Karpas-422 (cell line): ENCODE measurements around the gene PCDHGB7. TPM values are rescaled to one million over a fixed set of nuclear protein-coding genes. Genes with fewer than 3 reads are reported as not detected.
"Not testable (repeated sequence)": the region's sequence is repeated elsewhere in the genome, so short reads cannot be mapped to it uniquely, and the experiment has no call there.

Experiments
- DNase-seq: peaks from one replicate; pipeline ENCODE4 v3.0.0-alpha.2; 2015
- H2AFZ ChIP-seq: fragments of 200-600 bp; sonication (generic); 2 replicates; pipeline ENCODE4 v1.6.1; 2014; ENCODE audit warnings: antibody characterized with exemption, low read length, mixed read lengths
- H3K27ac ChIP-seq: fragments of 200-600 bp; sonication (generic); 2 replicates; pipeline ENCODE4 v1.5.1; 2014; ENCODE audit warnings: mild to moderate bottlenecking, low read length, moderate library complexity
- H3K27me3 ChIP-seq: fragments of 200-600 bp; sonication (generic); 2 replicates; pipeline ENCODE4 v1.6.1; 2014; ENCODE audit warnings: low read length, mixed read lengths
- H3K36me3 ChIP-seq: fragments of 200-600 bp; sonication (generic); 2 replicates; pipeline ENCODE4 v1.6.1; 2014; ENCODE audit warnings: low read length, mixed read lengths; ENCODE audit not compliant: insufficient read depth
- H3K4me1 ChIP-seq: fragments of 200-600 bp; sonication (generic); 2 replicates; pipeline ENCODE4 v1.6.1; 2014; ENCODE audit warnings: mild to moderate bottlenecking, low read length, mixed read lengths
- H3K4me2 ChIP-seq: fragments of 200-600 bp; sonication (generic); 2 replicates; pipeline ENCODE4 v1.6.1; 2014; ENCODE audit warnings: low read length, low read depth, mild to moderate bottlenecking; ENCODE audit not compliant: poor library complexity, severe bottlenecking
- H3K4me3 ChIP-seq: fragments of 200-600 bp; sonication (generic); 2 replicates; pipeline ENCODE4 v1.5.1; 2014; ENCODE audit warnings: mild to moderate bottlenecking, antibody characterized with exemption, low read length, mixed read lengths
- H3K79me2 ChIP-seq: fragments of 200-600 bp; sonication (generic); 2 replicates; pipeline ENCODE4 v1.6.1; 2014; ENCODE audit warnings: mild to moderate bottlenecking, low read length, mixed read lengths
- H3K9ac ChIP-seq: fragments of 200-600 bp; sonication (generic); 2 replicates; pipeline ENCODE4 v1.6.0; 2014; ENCODE audit warnings: low read length
- H3K9me2 ChIP-seq: fragments of 200-600 bp; sonication (generic), shearing (Covaris generic); replicated peaks from 2 replicates; pipeline ENCODE4 v1.6.0; 2014; ENCODE audit warnings: mild to moderate bottlenecking, low read length, moderate library complexity; ENCODE audit not compliant: insufficient read depth
- H3K9me3 ChIP-seq: fragments of 300-700, 200-600 bp; sonication (generic); 2 replicates; pipeline ENCODE4 v1.6.1; 2014; ENCODE audit warnings: low read length, mixed read lengths
- H4K20me1 ChIP-seq: fragments of 200-600 bp; sonication (generic); 2 replicates; pipeline ENCODE4 v1.6.1; 2014; ENCODE audit warnings: mild to moderate bottlenecking, antibody characterized with exemption, low read length, low read depth; ENCODE audit not compliant: insufficient read depth
- total RNA-seq: library from RNA; depleted of rRNA; stranded (reverse); fragments of >200 nt; shearing (Covaris generic); gene quantifications from 2 replicates; pipeline ENCODE4 v1.2.3, GENCODE V29; 2014; ENCODE audit warnings: low replicate concordance; rRNA removed

Gene PCDHGB7
- 6.3 and 10.4 TPM in 2 replicates for total RNA-seq

GRCh38 chr5:141417494-141418172 is at the start of gene PCDHGB7:
TSS of gene PCDHGB7 (plus strand) at chr5:141417677. CDS start at chr5:141417860, 183 bp downstream.
- not testable (repeated sequence) for H3K4me2 ChIP-seq, H4K20me1 ChIP-seq, H3K79me2 ChIP-seq, H3K9me2 ChIP-seq, H2AFZ ChIP-seq, H3K4me1 ChIP-seq, H3K4me3 ChIP-seq, H3K27ac ChIP-seq, H3K9ac ChIP-seq, H3K27me3 ChIP-seq
- H3K36me3 ChIP-seq: peaks cover 28% of the 10 kb centered on the region
- peaks cover 16% of the 10 kb centered on the region for H3K9me3 ChIP-seq
- DNase-seq: peak; percentile 48

- peak; percentile 95 for DNase-seq
- peak within 1 kb of the TSS; percentile 31 for H2AFZ ChIP-seq
- no peaks in the 10 kb centered on the region for H3K27me3 ChIP-seq
These were observed 47.3 kb upstream of the PCDHGB7 start, which contains the start of gene PCDHGB3 for GRCh38 chr5:141369994-141370848. TSS of gene PCDHGB3 (plus strand) at chr5:141370242. CDS start at chr5:141370395, 153 bp downstream.

GRCh38 chr5:141371572-141372475 is 45.7 kb upstream of the PCDHGB7 start:
- Histone ChIP-seq H2AFZ (no peak overlapping the region), H4K20me1 (no peaks in the 10 kb centered on the region), H3K36me3 (peaks cover 47% of the 10 kb centered on the region), H3K9me3 (peaks cover 50% of the 10 kb centered on the region), H3K4me2 (no peak overlapping the region), H3K27ac (no peak overlapping the region), H3K9me2 (no peaks in the 10 kb centered on the region), H3K4me1 (peaks cover 26% of the 10 kb centered on the region), H3K79me2 (peaks cover 54% of the 10 kb centered on the region), H3K4me3 (peak overlapping the region; percentile 17; the same call in 1 of the 2 replicates), H3K9ac (no peak overlapping the region), H3K27me3 (no peaks in the 10 kb centered on the region)
- DNase-seq: no peak

More at GRCh38 chr5:141369994-141370848, 47.3 kb upstream of the PCDHGB7 start, which contains the start of gene PCDHGB3:
- Histone ChIP-seq H3K9me3 (peaks cover 47% of the 10 kb centered on the region), H3K36me3 (peaks cover 47% of the 10 kb centered on the region), H3K79me2 (peaks cover 51% of the 10 kb centered on the region), H3K4me1 (peaks cover 26% of the 10 kb centered on the region), H3K9ac (peak within 1 kb of the TSS; percentile 72), H3K27ac (peak within 1 kb of the TSS; percentile 81), H4K20me1 (no peaks in the 10 kb centered on the region), H3K4me3 (peak within 1 kb of the TSS; percentile 62), H3K4me2 (peak within 1 kb of the TSS; percentile 78), H3K9me2 (no peaks in the 10 kb centered on the region)

GRCh38 chr5:141373673-141374317 is 43.7 kb upstream of the PCDHGB7 start, which contains the start of gene PCDHGA6:
TSS of gene PCDHGA6 (plus strand) at chr5:141373891. CDS start at chr5:141374084, 193 bp downstream.
- Histone ChIP-seq H3K9me2 (no peaks in the 10 kb centered on the region), H3K4me1 (peaks cover 18% of the 10 kb centered on the region), H3K4me2 (no peak within 1 kb of the TSS), H3K36me3 (peaks cover 59% of the 10 kb centered on the region), H3K9ac (no peak within 1 kb of the TSS), H3K27ac (no peak within 1 kb of the TSS), H3K9me3 (peaks cover 59% of the 10 kb centered on the region), H3K27me3 (no peaks in the 10 kb centered on the region), H3K79me2 (peaks cover 65% of the 10 kb centered on the region), H2AFZ (no peak within 1 kb of the TSS), H3K4me3 (0 out of 2 replicates have a peak within 1 kb of the TSS, but pooled peaks have one; percentile 17), H4K20me1 (no peaks in the 10 kb centered on the region)
- DNase-seq: no peak

GRCh38 chr5:141374627-141375026 is 42.9 kb upstream of the PCDHGB7 start:
- H3K4me3 ChIP-seq: no peak overlapping the region
- H4K20me1 ChIP-seq: no peaks in the 10 kb centered on the region
- H3K36me3 ChIP-seq: peaks cover 67% of the 10 kb centered on the region
- no peak for DNase-seq
- no peak overlapping the region for H3K27ac ChIP-seq
- H3K4me1 ChIP-seq: peaks cover 10% of the 10 kb centered on the region
- H3K79me2 ChIP-seq: peaks cover 72% of the 10 kb centered on the region
- no peaks in the 10 kb centered on the region for H3K27me3 ChIP-seq
- H3K9ac ChIP-seq: no peak overlapping the region
- no peak overlapping the region for H2AFZ ChIP-seq
- H3K9me3 ChIP-seq: peaks cover 61% of the 10 kb centered on the region
- no peak overlapping the region for H3K4me2 ChIP-seq
- no peaks in the 10 kb centered on the region for H3K9me2 ChIP-seq

GRCh38 chr5:141375444-141376155 is 41.9 kb upstream of the PCDHGB7 start:
- Histone ChIP-seq H3K79me2 (peaks cover 71% of the 10 kb centered on the region), H3K36me3 (peaks cover 71% of the 10 kb centered on the region), H3K9me3 (peaks cover 68% of the 10 kb centered on the region)
- not testable (repeated sequence) for DNase-seq, H3K9me2 ChIP-seq, H3K4me2 ChIP-seq, H3K4me3 ChIP-seq, H3K27me3 ChIP-seq, H2AFZ ChIP-seq, H3K4me1 ChIP-seq, H3K9ac ChIP-seq, H4K20me1 ChIP-seq, H3K27ac ChIP-seq
